GM19238 (cell line): ENCODE data around the gene WDR5.
A peak's percentile ranks its signal among the peaks of the same experiment; 100 is the strongest.
"Not testable (repeated sequence)": the region's sequence is repeated elsewhere in the genome, so short reads cannot be mapped to it uniquely, and the experiment has no call there.

Source experiments
- DNase-seq: peaks from one replicate; pipeline ENCODE4 v3.0.0; 2011; ENCODE audit warnings: low spot score; ENCODE audit not compliant: insufficient read length

Gene WDR5

GRCh38 chr9:134135343-134136117 lies at the start of gene WDR5:
WDR5 (plus strand) TSS chr9:134136082; CDS start chr9:134139878, 3,796 bp downstream.
- DNase-seq, result peak; percentile 99

DNA sequence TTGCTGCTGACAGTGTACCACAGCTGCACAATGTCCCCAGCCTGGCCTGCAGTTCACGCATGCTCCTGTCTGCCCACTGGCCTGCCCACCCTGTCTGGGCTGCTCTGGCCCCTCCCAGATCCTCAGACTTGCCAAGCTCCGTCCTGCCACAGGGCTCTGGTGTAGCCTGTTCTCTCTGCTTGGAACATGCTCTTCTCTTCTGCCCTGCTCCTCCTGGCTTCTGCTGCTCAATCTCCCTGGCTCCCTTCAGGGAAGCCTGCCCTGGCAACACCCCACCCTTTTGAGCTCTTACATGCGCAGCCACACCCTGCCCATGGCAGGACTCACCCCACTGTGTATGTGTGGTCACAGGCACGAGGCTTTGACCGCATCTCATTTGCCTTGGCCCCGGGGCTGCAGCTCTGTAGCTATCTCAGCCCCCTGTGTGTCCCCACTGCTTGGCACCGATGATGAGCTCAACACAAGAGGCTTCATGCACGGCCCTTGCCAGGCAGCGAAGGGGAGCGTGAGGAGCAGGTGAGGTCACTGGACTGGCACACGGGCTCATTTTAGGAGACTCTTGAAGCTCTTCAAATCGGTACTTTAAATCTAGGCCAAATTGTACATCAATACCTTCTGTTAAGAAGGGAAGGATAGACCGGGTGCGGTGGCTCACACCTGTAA lies 47.7 kb upstream of the WDR5 start:
- no peak for DNase-seq

DNA sequence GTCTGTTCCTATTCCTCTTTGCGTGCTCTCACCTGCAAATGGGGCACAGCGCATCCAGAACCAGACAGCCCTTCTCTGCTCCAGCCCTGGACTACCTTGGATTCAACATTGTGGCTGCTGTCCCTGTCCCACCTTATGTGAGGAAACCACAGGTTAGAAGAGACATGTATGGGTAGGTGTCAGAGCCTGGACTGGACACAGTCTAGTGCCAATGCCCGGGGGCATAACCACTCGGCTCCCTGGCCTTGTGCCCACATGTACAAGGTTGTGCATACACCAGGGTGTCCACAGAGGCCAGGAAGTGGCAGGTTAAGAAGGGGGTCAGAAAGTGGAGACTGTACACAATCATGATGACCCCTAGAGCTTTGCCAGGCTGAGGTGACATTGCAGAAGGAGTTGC lies 45.9 kb upstream of the WDR5 start:
- DNase-seq, result no peak

DNA sequence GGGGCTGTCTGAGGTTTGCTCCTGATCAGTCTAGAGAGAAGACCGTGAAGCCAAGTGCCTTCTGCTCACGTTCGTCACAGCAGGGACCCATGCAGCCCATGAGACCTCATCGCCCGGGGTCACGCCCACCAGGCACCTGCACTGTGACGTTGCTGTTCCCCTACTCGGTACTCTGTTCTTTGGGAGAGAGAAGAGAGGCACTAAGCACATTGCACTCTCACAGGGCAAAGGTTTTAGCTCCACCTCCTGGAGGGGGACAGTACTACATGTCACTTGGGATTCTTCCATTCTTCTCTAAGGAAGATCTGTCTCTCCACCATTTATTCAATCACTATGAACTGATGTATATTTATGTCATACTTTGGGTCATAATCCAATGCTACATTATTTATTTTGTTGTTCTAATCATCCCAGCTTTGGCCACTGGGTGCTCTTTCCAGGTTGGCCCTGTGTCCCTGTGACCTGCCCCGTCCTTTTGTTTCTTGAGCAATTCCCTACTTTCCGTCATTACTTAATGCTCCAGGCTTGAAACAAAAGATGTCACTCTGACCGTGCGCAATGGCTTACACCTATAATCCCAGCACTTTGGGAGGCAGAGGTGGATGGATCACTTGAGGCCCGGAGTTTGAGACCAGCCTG lies 36.6 kb upstream of the WDR5 start:
- peak; percentile 23 for DNase-seq

DNA sequence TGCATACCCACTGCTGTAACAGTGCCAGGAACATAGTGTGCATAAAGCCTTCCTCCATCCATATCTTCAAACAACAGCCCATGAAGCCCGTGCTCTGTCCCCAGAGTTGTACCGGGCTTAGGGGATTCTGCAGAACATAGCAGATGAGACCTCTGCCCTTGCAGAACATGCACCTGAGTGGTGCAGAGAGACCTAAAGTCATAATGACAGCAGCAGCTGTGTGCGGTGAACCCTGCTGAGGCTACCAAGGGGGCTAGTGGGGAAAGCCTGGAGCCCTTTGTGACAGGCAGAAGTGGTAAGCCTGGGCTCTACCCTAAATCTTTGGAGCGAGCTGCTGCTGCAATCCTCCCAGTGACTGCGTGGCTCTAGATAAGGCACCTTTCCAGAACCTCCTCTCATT lies 35.8 kb upstream of the WDR5 start:
- DNase-seq, result no peak

- not testable (repeated sequence) for DNase-seq
These were observed 34.7 kb upstream of the WDR5 start for GRCh38 chr9:134101133-134101532.

DNA sequence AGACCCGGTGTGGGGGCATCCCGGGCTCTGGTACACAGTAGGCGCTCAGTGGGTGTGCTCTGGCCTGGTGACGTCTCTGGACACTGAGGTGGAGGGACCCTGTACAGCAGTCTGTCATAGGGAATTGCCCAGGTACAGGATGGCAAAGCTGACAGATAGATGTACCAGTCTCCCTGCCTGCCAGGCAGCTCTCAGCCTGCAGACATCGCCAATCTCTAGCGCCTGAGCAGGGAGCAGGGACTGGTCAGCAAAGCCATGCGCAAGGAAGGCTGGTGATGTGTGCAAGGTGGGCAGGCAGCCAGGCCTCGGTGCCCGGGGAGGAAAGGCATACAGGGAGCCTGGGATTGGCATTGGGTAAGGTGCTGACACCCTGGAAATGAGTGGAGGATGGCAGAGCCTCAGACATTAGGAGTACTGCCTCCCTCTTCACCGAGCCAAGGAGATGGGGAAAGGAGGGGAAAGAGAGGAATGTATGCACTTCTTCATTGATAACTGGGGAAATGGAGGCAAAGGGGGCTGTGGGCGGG lies 34.2 kb upstream of the WDR5 start:
- no peak for DNase-seq

DNA sequence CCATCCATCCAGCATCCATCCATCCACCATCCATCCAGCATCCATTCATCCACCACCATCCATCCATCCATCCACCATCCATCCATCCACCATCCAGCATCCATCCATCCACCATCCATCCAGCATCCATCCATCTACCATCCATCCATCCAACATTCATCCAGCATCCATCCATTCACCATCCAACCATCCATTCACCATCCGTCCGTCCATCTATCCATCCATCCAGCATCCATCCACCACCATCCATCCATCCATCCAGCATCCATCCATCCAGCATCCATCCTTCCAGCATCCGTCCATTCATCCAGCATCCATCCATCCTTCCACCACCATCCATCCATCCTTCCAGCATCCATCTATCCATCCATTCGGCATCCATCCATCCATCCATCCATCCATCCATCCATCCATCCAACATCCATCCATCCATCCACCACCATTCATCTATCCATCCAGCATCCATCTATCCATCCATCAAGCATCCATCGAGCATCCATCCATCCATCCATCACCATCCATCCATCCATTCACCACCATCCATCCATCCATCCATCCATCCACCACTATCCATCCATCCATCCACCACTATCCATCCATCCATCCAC lies 32.4 kb upstream of the WDR5 start:
- DNase-seq, result no peak

DNA sequence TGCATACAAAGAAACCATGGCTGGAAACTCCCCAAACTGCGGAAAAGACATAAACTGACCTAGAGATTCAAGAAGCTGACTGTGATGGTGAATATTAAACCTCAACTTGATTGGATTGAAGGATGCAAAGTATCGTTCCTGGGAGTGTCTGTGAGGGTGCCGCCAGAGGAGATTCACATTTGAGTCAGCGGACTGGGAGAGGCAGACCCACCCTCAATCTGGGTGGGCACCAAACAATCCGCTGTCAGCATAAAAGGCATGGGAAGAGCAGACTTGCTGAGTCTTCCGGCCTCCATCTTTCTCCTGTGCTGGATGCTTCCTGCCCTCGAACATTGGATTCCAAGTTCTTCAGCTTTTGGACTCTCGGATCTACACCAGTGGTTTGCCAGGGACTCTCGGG lies 24.8 kb upstream of the WDR5 start:
- DNase-seq, result no peak

DNA sequence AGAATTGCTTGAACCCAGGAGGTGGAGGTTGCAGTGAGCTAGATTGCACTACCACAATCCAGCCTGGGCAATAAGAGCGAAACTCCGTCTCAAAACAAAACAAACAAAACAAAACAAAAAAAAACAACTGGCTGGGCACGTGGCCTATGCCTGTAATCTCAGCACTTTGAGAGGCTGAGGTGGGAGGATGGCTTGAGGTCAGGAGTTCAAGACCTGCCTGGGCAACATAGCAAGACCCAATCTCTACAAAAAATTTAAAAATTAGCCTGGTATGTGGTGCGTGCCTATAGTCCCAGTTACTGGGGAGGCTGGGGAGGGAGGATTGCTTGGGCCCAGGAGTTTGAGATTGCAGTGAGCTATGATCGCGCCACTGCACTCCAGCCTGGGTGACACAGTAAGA lies 23.3 kb upstream of the WDR5 start:
- no peak for DNase-seq

GRCh38 chr9:134118972-134119371 lies 16.9 kb upstream of the WDR5 start:
- DNase-seq, result not testable (repeated sequence)

GRCh38 chr9:134123764-134124128 lies 12.1 kb upstream of the WDR5 start:
- no peak for DNase-seq

GRCh38 chr9:134125413-134126095 lies 10.3 kb upstream of the WDR5 start:
- no peak for DNase-seq

DNA sequence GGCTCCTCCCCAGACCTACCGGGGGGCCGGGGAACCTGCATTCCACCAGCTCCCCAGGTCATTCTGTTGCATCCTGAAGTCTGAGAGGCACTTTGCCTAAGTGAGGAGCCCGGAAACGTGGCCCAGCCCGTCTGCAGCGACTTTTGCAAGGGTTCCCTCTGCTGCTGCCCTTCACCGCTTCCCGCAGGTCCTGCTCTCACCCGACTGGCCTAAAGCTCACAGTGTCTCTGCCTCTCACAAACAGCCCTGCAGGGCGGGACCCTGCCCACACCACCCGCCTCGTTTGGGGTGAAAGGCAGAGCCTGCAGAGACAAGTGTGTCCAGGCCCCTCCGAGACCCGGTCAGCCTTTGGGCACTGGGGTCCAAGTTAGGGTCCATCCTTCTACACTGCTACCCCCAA lies 9.5 kb upstream of the WDR5 start:
- DNase-seq, result no peak

GRCh38 chr9:134127065-134127580 lies 8.8 kb upstream of the WDR5 start:
- no peak for DNase-seq

- DNase-seq, result no peak
These were observed 8.3 kb upstream of the WDR5 start for GRCh38 chr9:134127616-134128015.

GRCh38 chr9:134128727-134129679 lies 6.9 kb upstream of the WDR5 start:
- DNase-seq, result no peak

GRCh38 chr9:134130503-134131375 lies 5.1 kb upstream of the WDR5 start:
- DNase-seq, result no peak
